GM21360 (cell line): ENCODE results near the gene PXMP2.
"Not testable (repeated sequence)": the region's sequence is repeated elsewhere in the genome, so short reads cannot be mapped to it uniquely, and the experiment has no call there.

Experiments used
- ATAC-seq: cut with Tn5 transposase; IDR thresholded peaks from one replicate; pipeline ENCODE4 v1.9.1; 2021; ENCODE audit warnings: mild to moderate bottlenecking, moderate library complexity; ENCODE audit not compliant: unreplicated experiment

Gene PXMP2

GRCh38 chr12:132747395-132747794, 60.0 kb downstream of the PXMP2 start:
- no peak for ATAC-seq

GRCh38 chr12:132747896-132748295, 60.5 kb downstream of the PXMP2 start:
- ATAC-seq: no peak

GRCh38 chr12:132748319-132748718, 60.9 kb downstream of the PXMP2 start:
- no peak for ATAC-seq

GRCh38 chr12:132753670-132754069, 66.3 kb downstream of the PXMP2 start:
- not testable (repeated sequence) for ATAC-seq

GRCh38 chr12:132754160-132754932, 67.0 kb downstream of the PXMP2 start:
- ATAC-seq: no peak
